Stimulated activated CD8-positive, alpha-beta memory T cell treated with anti-CD3 and anti-CD28 coated beads, Interleukin-4, amount 100 ng/mL, for 4 hours (primary cell): Measurements from ENCODE around the gene LRRN2.

Experiments
- DNase-seq, 2 donors: peaks; one replicate each; pipeline ENCODE4 v3.0.0-alpha.2; 2020; ENCODE audit warnings: low read depth in 2 of 2, low spot score in 1 of 2

The LRRN2 gene

GRCh38 chr1:204602871-204603542 lies 82.5 kb downstream of the LRRN2 start:
- DNase-seq, result no peak

- DNase-seq, result no peak
Observed at GRCh38 chr1:204602111-204602579, 83.4 kb downstream of the LRRN2 start.

- DNase-seq, result no peak
Observed at GRCh38 chr1:204600968-204601367, 84.6 kb downstream of the LRRN2 start.

- no peak for DNase-seq
Observed at GRCh38 chr1:204600203-204600602, 85.3 kb downstream of the LRRN2 start.

GRCh38 chr1:204599596-204599995 lies 85.9 kb downstream of the LRRN2 start:
- no peak for DNase-seq

GRCh38 chr1:204599098-204599497 lies 86.4 kb downstream of the LRRN2 start:
- DNase-seq, result no peak

GRCh38 chr1:204598319-204598969 lies 87.1 kb downstream of the LRRN2 start:
- DNase-seq, result no peak

- no peak for DNase-seq
Observed at GRCh38 chr1:204592246-204592948, 93.1 kb downstream of the LRRN2 start.

GRCh38 chr1:204591473-204592090 lies 94.0 kb downstream of the LRRN2 start:
- no peak for DNase-seq

- no peak for DNase-seq
Observed at GRCh38 chr1:204589409-204590038, 96.0 kb downstream of the LRRN2 start.

GRCh38 chr1:204588826-204589225 lies 96.7 kb downstream of the LRRN2 start:
- no peak for DNase-seq

- no peak for DNase-seq
Observed at GRCh38 chr1:204587621-204588020, 97.9 kb downstream of the LRRN2 start.

GRCh38 chr1:204584699-204585372 lies 100.7 kb downstream of the LRRN2 start:
- DNase-seq, result no peak

- DNase-seq, result no peak
Observed at GRCh38 chr1:204583909-204584632, 101.5 kb downstream of the LRRN2 start.

- DNase-seq, result no peak
Observed at GRCh38 chr1:204581759-204582158, 103.8 kb downstream of the LRRN2 start.

- no peak for DNase-seq
Observed at GRCh38 chr1:204580862-204581261, 104.7 kb downstream of the LRRN2 start.

GRCh38 chr1:204579681-204580080 lies 105.9 kb downstream of the LRRN2 start:
- no peak for DNase-seq

GRCh38 chr1:204578867-204579664 lies 106.5 kb downstream of the LRRN2 start:
- no peak for DNase-seq

- DNase-seq, result no peak
Observed at GRCh38 chr1:204577794-204578478, 107.6 kb downstream of the LRRN2 start.
